OCI-LY3 (cell line): ENCODE measurements around the gene CYP2W1.

Experiments
- H2AFZ ChIP-seq: fragments of 200-600, 300-600 bp; shearing (Covaris generic); 2 replicates; pipeline ENCODE4 v1.6.0; 2014; ENCODE audit warnings: antibody characterized with exemption, low read depth, low read length
- H3K27ac ChIP-seq: fragments of 200-600, 300-600 bp; sonication (generic); 2 replicates; pipeline ENCODE4 v1.5.1; 2014; ENCODE audit warnings: mild to moderate bottlenecking, low read length, moderate library complexity, mixed read lengths
- H3K27me3 ChIP-seq: fragments of 200-600, 300-600 bp; sonication (generic); 2 replicates; pipeline ENCODE4 v1.6.1; 2014; ENCODE audit warnings: low read depth, low read length, mixed read lengths
- H3K36me3 ChIP-seq: fragments of 200-600, 300-600 bp; sonication (generic); replicated peaks from 2 replicates; pipeline ENCODE3; 2014; ENCODE audit warnings: low read depth, low read length, mixed read lengths
- H3K4me1 ChIP-seq: fragments of 300-600, 200-600 bp; sonication (generic); 2 replicates; pipeline ENCODE4 v1.6.1; 2014; ENCODE audit warnings: low read length, mixed read lengths
- H3K4me2 ChIP-seq: fragments of 200-600, 300-600 bp; sonication (generic); 2 replicates; pipeline ENCODE4 v1.6.1; 2014; ENCODE audit warnings: low read length, mixed read lengths
- H3K4me3 ChIP-seq: fragments of 300-600, 200-600 bp; sonication (generic); 2 replicates; pipeline ENCODE4 v1.5.1; 2014; ENCODE audit warnings: antibody characterized with exemption, mild to moderate bottlenecking, low read length, moderate library complexity
- H3K79me2 ChIP-seq: fragments of 300-600, 200-600 bp; shearing (Covaris generic); 2 replicates; pipeline ENCODE4 v1.6.1; 2014; ENCODE audit warnings: mild to moderate bottlenecking, low read length, mixed read lengths
- H3K9ac ChIP-seq: fragments of 300-600, 200-600 bp; shearing (Covaris generic); 2 replicates; pipeline ENCODE4 v1.6.0; 2014; ENCODE audit warnings: mild to moderate bottlenecking, low read length, moderate library complexity
- H3K9me3 ChIP-seq: fragments of 200-600, 300-600 bp; shearing (Covaris generic); 2 replicates; pipeline ENCODE4 v1.6.1; 2014; ENCODE audit warnings: low read length, mixed read lengths; ENCODE audit not compliant: insufficient read depth
- H4K20me1 ChIP-seq: fragments of 200-600, 300-600 bp; sonication (generic); 2 replicates; pipeline ENCODE4 v1.6.1; 2016; ENCODE audit warnings: low read length, mixed read lengths; ENCODE audit not compliant: insufficient read depth
- EZH2phosphoT487 ChIP-seq: fragments of 200-600 bp; shearing (Covaris generic); IDR thresholded peaks from 2 replicates; pipeline ENCODE4 v1.6.1; 2018; ENCODE audit warnings: antibody characterized with exemption, mixed run types, low read depth
- TF ChIP-seq, protein P1 (sequence below): fragments of 200-600, 300-600 bp; sonication (generic); IDR thresholded peaks from 2 replicates; pipeline ENCODE4 v1.5.1; 2014; ENCODE audit warnings: antibody characterized with exemption, low read length, low read depth

Gene CYP2W1

DNA sequence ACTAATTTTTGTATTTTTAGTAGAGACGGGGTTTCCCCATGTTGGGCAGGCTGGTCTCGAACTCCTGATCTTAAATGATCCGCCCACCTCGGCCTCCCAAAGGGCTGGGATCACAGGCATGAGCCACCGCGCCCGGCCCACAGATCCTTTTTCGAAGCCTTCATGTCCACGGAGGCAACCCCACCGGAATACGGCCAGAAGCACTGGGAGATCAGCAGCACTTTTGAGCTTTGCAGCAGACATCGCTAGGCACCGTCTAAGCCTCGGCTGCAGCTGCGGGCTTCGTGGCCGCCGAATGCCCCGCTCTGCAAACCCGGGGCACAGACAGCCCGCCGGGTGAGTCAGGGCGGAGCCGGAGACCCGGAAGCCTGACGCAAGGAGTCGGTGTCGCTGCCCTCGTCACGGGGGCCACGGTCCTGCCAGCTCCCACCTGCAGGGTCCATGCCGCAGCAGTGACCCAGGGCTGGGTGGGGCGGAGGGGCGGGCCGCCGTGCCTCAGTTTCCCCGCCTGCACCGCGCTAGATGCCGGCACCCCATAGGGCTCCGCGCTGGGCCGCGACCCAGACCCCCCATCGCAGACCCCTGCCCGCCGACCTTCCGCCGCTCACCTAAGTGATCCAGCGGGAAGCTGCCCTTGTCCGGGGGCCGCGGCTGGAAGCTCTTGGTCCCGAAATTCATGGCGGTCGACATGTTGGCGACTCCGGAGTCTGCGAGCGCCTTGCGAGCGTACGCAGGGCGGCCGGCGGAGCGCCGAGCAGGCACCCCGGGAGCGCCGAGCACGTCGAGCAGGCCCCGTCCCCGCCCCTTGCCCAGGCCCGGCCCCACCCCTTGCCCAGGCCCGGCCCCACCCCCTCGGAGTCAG lies 7.9 kb upstream of the CYP2W1 start, which contains the start of gene COX19:
TSS of gene COX19 (minus strand) at position 730 of the 862 bp plus-strand sequence. CDS start at position 690, 40 bp downstream.
- H3K27me3 ChIP-seq: no peaks in the 10 kb centered on the region
- H3K9me3 ChIP-seq: no peaks in the 10 kb centered on the region
- peak within 1 kb of the TSS; percentile 97 for H3K4me2 ChIP-seq
- no peak for TF ChIP-seq EZH2phosphoT487
- TF ChIP-seq, protein P1, sequence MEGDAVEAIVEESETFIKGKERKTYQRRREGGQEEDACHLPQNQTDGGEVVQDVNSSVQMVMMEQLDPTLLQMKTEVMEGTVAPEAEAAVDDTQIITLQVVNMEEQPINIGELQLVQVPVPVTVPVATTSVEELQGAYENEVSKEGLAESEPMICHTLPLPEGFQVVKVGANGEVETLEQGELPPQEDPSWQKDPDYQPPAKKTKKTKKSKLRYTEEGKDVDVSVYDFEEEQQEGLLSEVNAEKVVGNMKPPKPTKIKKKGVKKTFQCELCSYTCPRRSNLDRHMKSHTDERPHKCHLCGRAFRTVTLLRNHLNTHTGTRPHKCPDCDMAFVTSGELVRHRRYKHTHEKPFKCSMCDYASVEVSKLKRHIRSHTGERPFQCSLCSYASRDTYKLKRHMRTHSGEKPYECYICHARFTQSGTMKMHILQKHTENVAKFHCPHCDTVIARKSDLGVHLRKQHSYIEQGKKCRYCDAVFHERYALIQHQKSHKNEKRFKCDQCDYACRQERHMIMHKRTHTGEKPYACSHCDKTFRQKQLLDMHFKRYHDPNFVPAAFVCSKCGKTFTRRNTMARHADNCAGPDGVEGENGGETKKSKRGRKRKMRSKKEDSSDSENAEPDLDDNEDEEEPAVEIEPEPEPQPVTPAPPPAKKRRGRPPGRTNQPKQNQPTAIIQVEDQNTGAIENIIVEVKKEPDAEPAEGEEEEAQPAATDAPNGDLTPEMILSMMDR: no peak
- H2AFZ ChIP-seq: peak within 1 kb of the TSS; percentile 23; the same call in 1 of the 2 replicates
- peak within 1 kb of the TSS; percentile 77 for H3K27ac ChIP-seq
- H3K9ac ChIP-seq: peak within 1 kb of the TSS; percentile 92
- H4K20me1 ChIP-seq: peaks cover 5% of the 10 kb centered on the region
- peak within 1 kb of the TSS; percentile 97 for H3K4me3 ChIP-seq
- peaks cover 14% of the 10 kb centered on the region for H3K4me1 ChIP-seq
- peaks cover 15% of the 10 kb centered on the region for H3K36me3 ChIP-seq
- H3K79me2 ChIP-seq: peaks cover 41% of the 10 kb centered on the region

DNA sequence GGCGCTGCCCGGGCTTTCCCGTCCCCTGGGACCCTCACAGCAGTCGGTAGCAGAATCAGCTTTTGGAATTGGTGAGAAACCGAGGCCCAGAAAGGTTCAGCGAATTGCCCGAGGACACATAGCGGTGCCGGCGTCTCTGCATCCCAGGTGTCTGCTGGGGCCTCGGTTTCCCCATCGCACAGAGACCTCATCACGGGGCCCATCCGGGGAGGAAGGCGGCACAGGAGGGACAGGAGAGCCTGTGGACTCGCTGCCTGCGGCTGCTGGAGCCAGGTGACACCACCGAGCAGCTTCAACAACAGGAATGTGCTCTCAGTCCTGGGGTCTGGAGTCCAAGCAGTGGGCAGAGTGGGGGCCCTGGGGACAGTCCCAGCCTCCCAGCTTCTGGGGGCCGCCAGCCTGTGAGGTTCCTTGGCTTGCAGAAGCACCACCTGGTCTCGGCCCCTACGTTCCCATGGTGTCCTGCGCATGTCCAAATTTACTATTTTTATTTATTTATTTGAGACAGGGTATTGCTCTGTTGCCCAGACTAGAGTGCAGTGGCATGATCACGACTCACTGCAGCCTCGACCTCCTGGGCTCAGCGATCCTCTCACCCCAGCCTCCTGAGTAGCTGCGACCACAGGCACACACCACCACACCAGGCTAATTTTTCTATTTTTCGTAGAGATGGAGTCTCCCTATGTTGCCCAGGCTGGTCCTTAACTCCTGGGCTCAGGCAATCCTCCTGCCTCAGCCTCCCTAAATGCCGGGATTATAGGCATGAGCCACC lies 7.1 kb upstream of the CYP2W1 start:
- Histone ChIP-seq H3K9me3 (no peaks in the 10 kb centered on the region), H3K4me3 (peak overlapping the region; percentile 97), H3K27ac (no peak overlapping the region), H3K27me3 (no peaks in the 10 kb centered on the region), H3K4me2 (peak overlapping the region; percentile 51), H3K79me2 (peaks cover 39% of the 10 kb centered on the region), H3K4me1 (peaks cover 14% of the 10 kb centered on the region), H2AFZ (peak overlapping the region; percentile 23; the same call in 1 of the 2 replicates), H3K9ac (no peak overlapping the region), H4K20me1 (peaks cover 5% of the 10 kb centered on the region), H3K36me3 (peaks cover 15% of the 10 kb centered on the region)
- no peak for TF ChIP-seq EZH2phosphoT487
- TF ChIP-seq, protein P1: no peak

DNA sequence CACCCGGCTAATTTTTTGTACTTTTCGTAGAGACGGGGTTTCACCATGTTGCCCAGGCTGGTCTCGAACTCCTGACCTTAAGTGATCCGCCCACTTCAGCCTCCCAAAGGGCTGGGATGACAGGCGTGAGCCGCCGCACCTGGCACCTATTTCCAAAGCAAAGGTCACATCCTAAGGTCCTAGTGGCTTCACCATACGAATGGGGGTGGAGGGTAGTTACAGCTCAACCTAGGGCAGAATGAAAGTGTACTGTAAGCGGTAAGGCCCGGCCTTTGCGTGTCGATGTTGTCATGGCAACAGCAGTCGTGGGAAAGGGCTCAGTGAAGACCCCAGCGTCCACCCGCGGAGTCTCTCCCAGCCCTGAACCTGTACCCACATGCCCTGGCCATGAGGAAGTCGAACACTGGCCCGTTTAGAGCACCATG lies 6.1 kb upstream of the CYP2W1 start:
- no peak overlapping the region for H3K4me2 ChIP-seq
- H3K79me2 ChIP-seq: peaks cover 33% of the 10 kb centered on the region
- H3K9ac ChIP-seq: no peak overlapping the region
- no peak overlapping the region for H3K27ac ChIP-seq
- H3K4me1 ChIP-seq: peaks cover 12% of the 10 kb centered on the region
- no peaks in the 10 kb centered on the region for H3K9me3 ChIP-seq
- peaks cover 5% of the 10 kb centered on the region for H4K20me1 ChIP-seq
- H3K36me3 ChIP-seq: peaks cover 11% of the 10 kb centered on the region
- TF ChIP-seq, protein P1: no peak
- H3K4me3 ChIP-seq: no peak overlapping the region
- no peak overlapping the region for H2AFZ ChIP-seq
- no peaks in the 10 kb centered on the region for H3K27me3 ChIP-seq
